ENCODE data around the gene CLIC3.

- TF ChIP-seq CTCF (IDR thresholded peaks at IDR 0.05; ENCODE audit: insufficient read depth, low read depth, low read length) (no peak), EZH2 (IDR thresholded peaks at IDR 0.05; ENCODE audit: insufficient read depth, low read length) (no peak)
Observed at GRCh38 chr9:136975644-136976043, 20.7 kb downstream of the CLIC3 start.
